GM12878 (cell line): Measurements from ENCODE around the gene SEC14L1. TPM values are rescaled to one million over a fixed set of nuclear protein-coding genes. Genes with fewer than 3 reads are reported as not detected.
A peak's percentile ranks its signal among the peaks of the same experiment; 100 is the strongest.

Source experiments
- ATAC-seq: fragments of 200-7000 bp; cut with Tn5 transposase; 3 replicates; pipeline ENCODE4 v1.9.1; 2020; ENCODE audit warnings: mild to moderate bottlenecking, moderate library complexity
- BruUV-seq: library from RNA; stranded (reverse); fragments of 400-500 nt; replicated peaks from 2 replicates; lab custom pipeline; 2021; lab: Mats Ljungman, UMichigan
- CTCF ChIA-PET: fragments of 300-600 bp; sonication (Branson Sonifier 250); formaldehyde crosslinking; extraction: SDS; loops from one replicate; lab custom pipeline; 2021; ENCODE audit warnings: inconsistent platforms; lab: Yijun Ruan, JAX
- POLR2A ChIA-PET: fragments of 350-600 bp; formaldehyde crosslinking; extraction: SDS; loops from one replicate; lab custom pipeline; 2021; ENCODE audit warnings: inconsistent platforms; lab: Charles Lee
- RAD21 ChIA-PET: fragments of 300-600 bp; sonication (Branson Sonifier 250); formaldehyde crosslinking; loops from one replicate; lab custom pipeline; 2023; ENCODE audit warnings: antibody characterized with exemption; ENCODE audit not compliant: unreplicated experiment; lab: Charles Lee
- SMC1A ChIA-PET: fragments of 300-600 bp; sonication (Branson Sonifier 250); formaldehyde crosslinking; loops from one replicate; lab custom pipeline; 2023; ENCODE audit not compliant: unreplicated experiment, uncharacterized antibody; lab: Charles Lee
- DNase-seq: peaks from one replicate; pipeline ENCODE4 v3.0.0-alpha.2; 2011; ENCODE audit warnings: low read depth, low spot score
- FAIRE-seq: peaks from 3 replicates; lab custom pipeline; 2011; peaks lifted over from hg19 to GRCh38; lab: Jason Lieb, UNC
- H2AFZ ChIP-seq: 2 replicates; pipeline ENCODE4 v1.6.0; 2011; ENCODE audit warnings: low read depth, low read length, control low read depth; ENCODE audit not compliant: control insufficient read depth
- H3K27ac ChIP-seq: 2 replicates; pipeline ENCODE4 v1.5.1; 2011; ENCODE audit warnings: control low read depth; ENCODE audit not compliant: control insufficient read depth, insufficient read depth
- H3K27me3 ChIP-seq, 2 experiments: replicated peaks in 1 of 2; 2 replicates each; pipeline versions ENCODE4 v1.6.0 to v1.6.1; 2011; ENCODE audit warnings: low read length in 1 of 2; ENCODE audit not compliant: control insufficient read depth in 2 of 2, insufficient read depth in 2 of 2
- H3K36me3 ChIP-seq, 2 experiments: 2 replicates each; pipeline ENCODE4 v1.5.1; 2011; ENCODE audit warnings: low read length in 1 of 2; ENCODE audit not compliant: control insufficient read depth in 2 of 2, insufficient read depth in 2 of 2
- H3K4me1 ChIP-seq: 2 replicates; pipeline ENCODE4 v1.6.1; 2011; ENCODE audit warnings: mild to moderate bottlenecking, low read length, moderate library complexity, mixed read lengths; ENCODE audit not compliant: control insufficient read depth, insufficient read depth
- H3K4me2 ChIP-seq: 2 replicates; pipeline ENCODE4 v1.6.0; 2011; ENCODE audit warnings: control low read depth; ENCODE audit not compliant: control insufficient read depth, insufficient read depth
- H3K4me3 ChIP-seq: fragments of 200-600 bp; sonication (generic); 2 replicates; pipeline ENCODE4 v1.5.1; 2016
- H3K79me2 ChIP-seq: 2 replicates; pipeline ENCODE4 v1.6.0; 2011; ENCODE audit warnings: low read length; ENCODE audit not compliant: control insufficient read depth, insufficient read depth
- H3K9ac ChIP-seq: 2 replicates; pipeline ENCODE4 v1.8.0; 2011; ENCODE audit warnings: low read length, control low read depth, mixed read lengths; ENCODE audit not compliant: control insufficient read depth, insufficient read depth
- H3K9me3 ChIP-seq: replicated peaks from 3 replicates; pipeline ENCODE4 v1.5.1; 2011; ENCODE audit warnings: mild to moderate bottlenecking, low read length; ENCODE audit not compliant: control insufficient read depth, insufficient read depth
- H4K20me1 ChIP-seq: 2 replicates; pipeline ENCODE4 v1.6.0; 2011; ENCODE audit not compliant: control insufficient read depth, insufficient read depth
- WRNIP1 ChIP-seq: IDR thresholded peaks from 2 replicates; pipeline ENCODE4 v1.6.1; 2011; ENCODE audit warnings: low read depth, low read length, improper control_type of control experiment, borderline replicate concordance
- WGBS: methylation state at CpG from one replicate; pipeline ENCODE4 v1.1.6; 2016; ENCODE audit warnings: low lambda C conversion rate; ENCODE audit not compliant: insufficient replicate concordance, insufficient coverage; ENCODE audit errors: missing lambda C conversion rate; 5-methylcytosine and 5-hydroxymethylcytosine counted together
- in situ Hi-C: fragments of 300-500 bp; cut with MboI; formaldehyde crosslinking; loops from 9 replicates; pipeline ENCODE4 v1.14.3; 2018; ENCODE audit warnings: mixed read lengths
- intact Hi-C: fragments of 100-400 bp; cut with micrococcal nuclease; formaldehyde crosslinking; loops from one replicate; pipeline ENCODE4 v1.14.2; 2022; ENCODE audit not compliant: unreplicated experiment
- polyA plus RNA-seq, 11 experiments: library from polyadenylated mRNA; depleted of rRNA in 4 of 11; unstranded in 6 of 11; stranded (reverse) in 5 of 11; fragments of >200 nt; fragmentation: Nextera tagmentation in 4 of 11; fragmentation: Illumina TruSeq in 1 of 11; extraction: Ambion mirVana in 4 of 11; extraction: Trizol in 1 of 11; gene quantifications; 1 replicate in 1 of 11; 2 replicates in 10 of 11; pipeline versions ENCODE4 v1.2.1 to v1.2.3, GENCODE V29; 2011 to 2016; ENCODE audit warnings: inconsistent platforms in 2 of 11, missing spikeins in 2 of 11, low read depth in 1 of 11
- total RNA-seq, 4 experiments: library from RNA; depleted of rRNA in 3 of 4; stranded (reverse); fragments of >200 nt in 3 of 4; fragmentation: Illumina TruSeq in 1 of 4; extraction: Trizol in 1 of 4; gene quantifications; 2 replicates each; pipeline versions ENCODE4 v1.2.1 to v1.2.3, GENCODE V29; 2013 to 2021
- TF ChIP-seq, protein P1 (sequence below): IDR thresholded peaks from 2 replicates; pipeline ENCODE4 v1.6.1; 2012; ENCODE audit warnings: low read depth, low read length, improper control_type of control experiment
- TF ChIP-seq, protein P2 (sequence below), 3 experiments: IDR thresholded peaks in 2 of 3; conservative IDR thresholded peaks in 1 of 3; 2 replicates each; pipeline ENCODE4 v1.5.1; 2011; ENCODE audit warnings: low read depth in 3 of 3, low read length in 3 of 3, mild to moderate bottlenecking in 3 of 3, control low read depth in 2 of 3, moderate library complexity in 2 of 3, inconsistent platforms in 1 of 3, mixed read lengths in 1 of 3; ENCODE audit not compliant: control insufficient read depth in 2 of 3, insufficient read depth in 1 of 3; ENCODE audit errors: extremely low read depth in 1 of 3
- TF ChIP-seq, protein P3 (sequence below): fragments of 450-650 bp; formaldehyde crosslinking; IDR thresholded peaks from 2 replicates; pipeline ENCODE4 v1.5.0; 2022; ENCODE audit warnings: mild to moderate bottlenecking, missing genetic modification characterization
- TF ChIP-seq, protein P4 (sequence below): fragments of 450-650 bp; IDR thresholded peaks from 2 replicates; pipeline ENCODE4 v1.6.1; 2017; ENCODE audit warnings: antibody characterized with exemption, mild to moderate bottlenecking, moderate library complexity

Gene SEC14L1
- total and polyA plus RNA-seq, 10 of the 15 experiments (the other 5 are each of a cell fraction or from before 2014, with no cell fraction given), result 6.3 to 66.1 (median 33.5) TPM

DNA sequence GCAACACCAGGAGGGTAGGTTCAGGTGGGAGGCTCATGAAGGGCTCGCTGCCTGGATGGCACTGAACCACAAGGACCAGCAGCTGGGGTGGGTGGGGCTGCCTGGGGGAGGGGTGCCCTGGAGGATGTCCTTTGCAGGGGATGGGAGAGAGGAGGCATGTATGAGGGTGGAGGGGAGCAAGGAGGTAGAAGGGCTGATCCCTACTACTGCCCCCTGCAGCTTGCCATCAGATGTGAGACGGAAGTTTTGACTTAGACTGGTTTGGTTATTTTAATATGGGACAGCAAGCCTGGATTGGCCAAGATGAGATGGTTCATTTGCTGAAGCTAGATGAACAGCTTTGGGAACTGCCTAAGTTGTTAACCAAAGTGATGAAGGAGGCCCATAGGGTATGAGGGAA lies 115.9 kb downstream of the SEC14L1 start:
- no peak overlapping the region for H3K4me3 ChIP-seq
- TF ChIP-seq, protein P1, sequence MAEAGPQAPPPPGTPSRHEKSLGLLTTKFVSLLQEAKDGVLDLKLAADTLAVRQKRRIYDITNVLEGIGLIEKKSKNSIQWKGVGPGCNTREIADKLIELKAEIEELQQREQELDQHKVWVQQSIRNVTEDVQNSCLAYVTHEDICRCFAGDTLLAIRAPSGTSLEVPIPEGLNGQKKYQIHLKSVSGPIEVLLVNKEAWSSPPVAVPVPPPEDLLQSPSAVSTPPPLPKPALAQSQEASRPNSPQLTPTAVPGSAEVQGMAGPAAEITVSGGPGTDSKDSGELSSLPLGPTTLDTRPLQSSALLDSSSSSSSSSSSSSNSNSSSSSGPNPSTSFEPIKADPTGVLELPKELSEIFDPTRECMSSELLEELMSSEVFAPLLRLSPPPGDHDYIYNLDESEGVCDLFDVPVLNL, result no peak
- TF ChIP-seq, protein P2, sequence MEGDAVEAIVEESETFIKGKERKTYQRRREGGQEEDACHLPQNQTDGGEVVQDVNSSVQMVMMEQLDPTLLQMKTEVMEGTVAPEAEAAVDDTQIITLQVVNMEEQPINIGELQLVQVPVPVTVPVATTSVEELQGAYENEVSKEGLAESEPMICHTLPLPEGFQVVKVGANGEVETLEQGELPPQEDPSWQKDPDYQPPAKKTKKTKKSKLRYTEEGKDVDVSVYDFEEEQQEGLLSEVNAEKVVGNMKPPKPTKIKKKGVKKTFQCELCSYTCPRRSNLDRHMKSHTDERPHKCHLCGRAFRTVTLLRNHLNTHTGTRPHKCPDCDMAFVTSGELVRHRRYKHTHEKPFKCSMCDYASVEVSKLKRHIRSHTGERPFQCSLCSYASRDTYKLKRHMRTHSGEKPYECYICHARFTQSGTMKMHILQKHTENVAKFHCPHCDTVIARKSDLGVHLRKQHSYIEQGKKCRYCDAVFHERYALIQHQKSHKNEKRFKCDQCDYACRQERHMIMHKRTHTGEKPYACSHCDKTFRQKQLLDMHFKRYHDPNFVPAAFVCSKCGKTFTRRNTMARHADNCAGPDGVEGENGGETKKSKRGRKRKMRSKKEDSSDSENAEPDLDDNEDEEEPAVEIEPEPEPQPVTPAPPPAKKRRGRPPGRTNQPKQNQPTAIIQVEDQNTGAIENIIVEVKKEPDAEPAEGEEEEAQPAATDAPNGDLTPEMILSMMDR (IDR thresholded peaks at IDR 0.05 in 2 of 3, conservative IDR thresholded peaks at IDR 0.05 in 1 of 3; ENCODE audit: control insufficient read depth in 2 of 3, extremely low read depth in 1 of 3, insufficient read depth in 1 of 3, low read depth in 3 of 3, low read length in 3 of 3), result 0 out of 6 replicates have a peak, but pooled peaks of 1 of the 3 experiments have one; percentile 11
- TF ChIP-seq, all 136 proteins: peak for 1
- ChIA-PET CTCF (no interaction called here), RAD21 (interaction anchor here (0.9 kb wide), 1 partner anchor 689 kb away, joined by 4 read pairs; no protein-coding TSS in a partner anchor), POLR2A (no interaction called here), SMC1A (no interaction called here)
- Histone ChIP-seq H3K4me2 (no peak overlapping the region), H4K20me1 (no peaks in the 10 kb centered on the region), H3K4me1 (no peaks in the 10 kb centered on the region), H3K9me3 (no peaks in the 10 kb centered on the region), H3K36me3 (no peaks in the 10 kb centered on the region), H3K79me2 (no peaks in the 10 kb centered on the region), H2AFZ (no peak overlapping the region), H3K27ac (no peak overlapping the region), H3K9ac (no peak overlapping the region), H3K27me3 (no peaks in the 10 kb centered on the region; a peak in 3 of 4 replicates)
- DNase-seq (no peak), ATAC-seq (no peak), FAIRE-seq (no peak)
- BruUV-seq, result no TSS peak
- intact Hi-C loops, result no loop called here
- in situ Hi-C loops, result no loop called here
- 44% methylated on average over 1 of the region's 2 CpGs for WGBS

DNA sequence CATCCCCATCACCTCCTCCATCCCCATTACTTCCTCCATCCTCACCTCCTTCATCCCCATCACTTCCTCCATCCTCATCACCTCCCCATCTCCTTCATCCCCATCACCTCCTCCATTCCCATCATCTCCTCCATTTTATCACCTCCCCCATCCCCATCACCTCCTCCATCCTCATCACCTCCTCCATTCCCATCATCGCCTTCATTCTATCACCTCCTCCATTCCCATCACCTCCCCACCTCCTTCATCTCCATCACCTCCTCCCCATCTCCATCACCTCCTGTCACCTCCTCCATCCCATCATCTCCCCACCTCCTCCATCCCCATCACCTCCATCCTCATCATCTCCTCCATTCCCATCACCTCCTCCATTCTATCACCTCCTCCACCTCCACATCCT lies 116.4 kb downstream of the SEC14L1 start:
- ChIA-PET SMC1A (no interaction called here), CTCF (no interaction called here), RAD21 (interaction anchor here (0.9 kb wide), 1 partner anchor 690 kb away, joined by 4 read pairs; no protein-coding TSS in a partner anchor), POLR2A (no interaction called here)
- Histone ChIP-seq H2AFZ (no peak overlapping the region), H3K4me3 (no peak overlapping the region), H3K9me3 (no peaks in the 10 kb centered on the region), H3K36me3 (no peaks in the 10 kb centered on the region), H3K4me1 (no peaks in the 10 kb centered on the region), H4K20me1 (no peaks in the 10 kb centered on the region), H3K9ac (no peak overlapping the region), H3K27ac (no peak overlapping the region), H3K4me2 (no peak overlapping the region), H3K27me3 (no peaks in the 10 kb centered on the region; a peak in 3 of 4 replicates), H3K79me2 (no peaks in the 10 kb centered on the region)
- in situ Hi-C loops (no loop called here), intact Hi-C loops (no loop called here)
- 0% methylated on average over 1 of the region's 1 CpG for WGBS
- DNase-seq (no peak), FAIRE-seq (no peak), ATAC-seq (no peak)
- no TSS peak for BruUV-seq
- TF ChIP-seq, protein P3, sequence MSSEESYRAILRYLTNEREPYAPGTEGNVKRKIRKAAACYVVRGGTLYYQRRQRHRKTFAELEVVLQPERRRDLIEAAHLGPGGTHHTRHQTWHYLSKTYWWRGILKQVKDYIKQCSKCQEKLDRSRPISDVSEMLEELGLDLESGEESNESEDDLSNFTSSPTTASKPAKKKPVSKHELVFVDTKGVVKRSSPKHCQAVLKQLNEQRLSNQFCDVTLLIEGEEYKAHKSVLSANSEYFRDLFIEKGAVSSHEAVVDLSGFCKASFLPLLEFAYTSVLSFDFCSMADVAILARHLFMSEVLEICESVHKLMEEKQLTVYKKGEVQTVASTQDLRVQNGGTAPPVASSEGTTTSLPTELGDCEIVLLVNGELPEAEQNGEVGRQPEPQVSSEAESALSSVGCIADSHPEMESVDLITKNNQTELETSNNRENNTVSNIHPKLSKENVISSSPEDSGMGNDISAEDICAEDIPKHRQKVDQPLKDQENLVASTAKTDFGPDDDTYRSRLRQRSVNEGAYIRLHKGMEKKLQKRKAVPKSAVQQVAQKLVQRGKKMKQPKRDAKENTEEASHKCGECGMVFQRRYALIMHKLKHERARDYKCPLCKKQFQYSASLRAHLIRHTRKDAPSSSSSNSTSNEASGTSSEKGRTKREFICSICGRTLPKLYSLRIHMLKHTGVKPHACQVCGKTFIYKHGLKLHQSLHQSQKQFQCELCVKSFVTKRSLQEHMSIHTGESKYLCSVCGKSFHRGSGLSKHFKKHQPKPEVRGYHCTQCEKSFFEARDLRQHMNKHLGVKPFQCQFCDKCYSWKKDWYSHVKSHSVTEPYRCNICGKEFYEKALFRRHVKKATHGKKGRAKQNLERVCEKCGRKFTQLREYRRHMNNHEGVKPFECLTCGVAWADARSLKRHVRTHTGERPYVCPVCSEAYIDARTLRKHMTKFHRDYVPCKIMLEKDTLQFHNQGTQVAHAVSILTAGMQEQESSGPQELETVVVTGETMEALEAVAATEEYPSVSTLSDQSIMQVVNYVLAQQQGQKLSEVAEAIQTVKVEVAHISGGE, result no peak
- TF ChIP-seq WRNIP1, result no peak
- TF ChIP-seq, protein P4, sequence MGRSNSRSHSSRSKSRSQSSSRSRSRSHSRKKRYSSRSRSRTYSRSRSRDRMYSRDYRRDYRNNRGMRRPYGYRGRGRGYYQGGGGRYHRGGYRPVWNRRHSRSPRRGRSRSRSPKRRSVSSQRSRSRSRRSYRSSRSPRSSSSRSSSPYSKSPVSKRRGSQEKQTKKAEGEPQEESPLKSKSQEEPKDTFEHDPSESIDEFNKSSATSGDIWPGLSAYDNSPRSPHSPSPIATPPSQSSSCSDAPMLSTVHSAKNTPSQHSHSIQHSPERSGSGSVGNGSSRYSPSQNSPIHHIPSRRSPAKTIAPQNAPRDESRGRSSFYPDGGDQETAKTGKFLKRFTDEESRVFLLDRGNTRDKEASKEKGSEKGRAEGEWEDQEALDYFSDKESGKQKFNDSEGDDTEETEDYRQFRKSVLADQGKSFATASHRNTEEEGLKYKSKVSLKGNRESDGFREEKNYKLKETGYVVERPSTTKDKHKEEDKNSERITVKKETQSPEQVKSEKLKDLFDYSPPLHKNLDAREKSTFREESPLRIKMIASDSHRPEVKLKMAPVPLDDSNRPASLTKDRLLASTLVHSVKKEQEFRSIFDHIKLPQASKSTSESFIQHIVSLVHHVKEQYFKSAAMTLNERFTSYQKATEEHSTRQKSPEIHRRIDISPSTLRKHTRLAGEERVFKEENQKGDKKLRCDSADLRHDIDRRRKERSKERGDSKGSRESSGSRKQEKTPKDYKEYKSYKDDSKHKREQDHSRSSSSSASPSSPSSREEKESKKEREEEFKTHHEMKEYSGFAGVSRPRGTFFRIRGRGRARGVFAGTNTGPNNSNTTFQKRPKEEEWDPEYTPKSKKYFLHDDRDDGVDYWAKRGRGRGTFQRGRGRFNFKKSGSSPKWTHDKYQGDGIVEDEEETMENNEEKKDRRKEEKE, result no peak
